ENCODE data around the gene ISL1.

ISL1 gene

GRCh38 chr5:51383131-51384121 lies at the start of gene ISL1:
Gene ISL1 (plus strand): TSS chr5:51383448. CDS start chr5:51383672, 224 bp downstream.
- DNase-seq = peak; percentile 97

- no peak for DNase-seq
Measured at GRCh38 chr5:51336878-51337277, 46.4 kb upstream of the ISL1 start.

GRCh38 chr5:51345106-51345505 lies 38.1 kb upstream of the ISL1 start:
- no peak for DNase-seq

- no peak for DNase-seq
Measured at GRCh38 chr5:51347157-51347556, 36.1 kb upstream of the ISL1 start.

GRCh38 chr5:51347704-51348103 lies 35.5 kb upstream of the ISL1 start:
- no peak for DNase-seq

- peak; percentile 33 for DNase-seq
Measured at GRCh38 chr5:51371052-51371451, 12.2 kb upstream of the ISL1 start.

GRCh38 chr5:51373880-51374523 lies 9.2 kb upstream of the ISL1 start:
- peak; percentile 69 for DNase-seq

GRCh38 chr5:51375084-51375483 lies 8.2 kb upstream of the ISL1 start:
- DNase-seq = no peak

GRCh38 chr5:51376509-51376908 lies 6.7 kb upstream of the ISL1 start:
- DNase-seq = peak; percentile 68

- no peak for DNase-seq
Measured at GRCh38 chr5:51377151-51378060, 5.8 kb upstream of the ISL1 start.

- DNase-seq = no peak
Measured at GRCh38 chr5:51378061-51378409, 5.2 kb upstream of the ISL1 start.

- no peak for DNase-seq
Measured at GRCh38 chr5:51378448-51379330, 4.6 kb upstream of the ISL1 start.

- DNase-seq = no peak
Measured at GRCh38 chr5:51379331-51379700, 3.9 kb upstream of the ISL1 start.

GRCh38 chr5:51380603-51381207 lies 2.5 kb upstream of the ISL1 start:
- peak; percentile 71 for DNase-seq

- DNase-seq = peak; percentile 55
Measured at GRCh38 chr5:51381761-51382474, 1.3 kb upstream of the ISL1 start.

GRCh38 chr5:51382521-51383130 lies 622 bp upstream of the ISL1 start:
- DNase-seq = peak; percentile 49

- no peak for DNase-seq
Measured at GRCh38 chr5:51384281-51384840, 1.1 kb downstream of the ISL1 start.

GRCh38 chr5:51385216-51385615 lies 2.0 kb downstream of the ISL1 start:
- DNase-seq = no peak

GRCh38 chr5:51386916-51387883 lies 4.0 kb downstream of the ISL1 start:
- no peak for DNase-seq
